RWPE1 (cell line): ENCODE data around the gene ZNF775.

Source experiments
- CTCF ChIA-PET: fragments of 350-600 bp; sonication (Branson Sonifier 250); formaldehyde crosslinking; extraction: SDS; loops from one replicate; lab custom pipeline; 2021; lab: Yijun Ruan, JAX
- POLR2A ChIA-PET: fragments of 400-600 bp; formaldehyde crosslinking; extraction: SDS; loops from one replicate; lab custom pipeline; 2020; ENCODE audit warnings: antibody characterized with exemption; ENCODE audit not compliant: low non-redundant PET; lab: Yijun Ruan, JAX
- DNase-seq: peaks from one replicate; pipeline ENCODE4 v3.0.0; 2012; ENCODE audit warnings: low spot score
- H3K27ac ChIP-seq: fragments of 450-650 bp; 2 replicates; pipeline ENCODE4 v1.5.1; 2017
- TF ChIP-seq, protein P1 (sequence below): fragments of 450-650 bp; conservative IDR thresholded peaks from 2 replicates; pipeline ENCODE4 v1.5.1; 2017; ENCODE audit warnings: low read depth, mild to moderate bottlenecking

The ZNF775 gene

GRCh38 chr7:150432915-150433892 is 54.1 kb downstream of the ZNF775 start:
- ChIA-PET POLR2A (no interaction called here), CTCF (interaction anchor here (0.7 kb wide), 1 partner anchor 840 kb away, joined by 4 read pairs; no protein-coding TSS in a partner anchor)
- no peak overlapping the region for H3K27ac ChIP-seq
- TF ChIP-seq, protein P1, sequence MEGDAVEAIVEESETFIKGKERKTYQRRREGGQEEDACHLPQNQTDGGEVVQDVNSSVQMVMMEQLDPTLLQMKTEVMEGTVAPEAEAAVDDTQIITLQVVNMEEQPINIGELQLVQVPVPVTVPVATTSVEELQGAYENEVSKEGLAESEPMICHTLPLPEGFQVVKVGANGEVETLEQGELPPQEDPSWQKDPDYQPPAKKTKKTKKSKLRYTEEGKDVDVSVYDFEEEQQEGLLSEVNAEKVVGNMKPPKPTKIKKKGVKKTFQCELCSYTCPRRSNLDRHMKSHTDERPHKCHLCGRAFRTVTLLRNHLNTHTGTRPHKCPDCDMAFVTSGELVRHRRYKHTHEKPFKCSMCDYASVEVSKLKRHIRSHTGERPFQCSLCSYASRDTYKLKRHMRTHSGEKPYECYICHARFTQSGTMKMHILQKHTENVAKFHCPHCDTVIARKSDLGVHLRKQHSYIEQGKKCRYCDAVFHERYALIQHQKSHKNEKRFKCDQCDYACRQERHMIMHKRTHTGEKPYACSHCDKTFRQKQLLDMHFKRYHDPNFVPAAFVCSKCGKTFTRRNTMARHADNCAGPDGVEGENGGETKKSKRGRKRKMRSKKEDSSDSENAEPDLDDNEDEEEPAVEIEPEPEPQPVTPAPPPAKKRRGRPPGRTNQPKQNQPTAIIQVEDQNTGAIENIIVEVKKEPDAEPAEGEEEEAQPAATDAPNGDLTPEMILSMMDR, result no peak
- DNase-seq, result no peak

DNA sequence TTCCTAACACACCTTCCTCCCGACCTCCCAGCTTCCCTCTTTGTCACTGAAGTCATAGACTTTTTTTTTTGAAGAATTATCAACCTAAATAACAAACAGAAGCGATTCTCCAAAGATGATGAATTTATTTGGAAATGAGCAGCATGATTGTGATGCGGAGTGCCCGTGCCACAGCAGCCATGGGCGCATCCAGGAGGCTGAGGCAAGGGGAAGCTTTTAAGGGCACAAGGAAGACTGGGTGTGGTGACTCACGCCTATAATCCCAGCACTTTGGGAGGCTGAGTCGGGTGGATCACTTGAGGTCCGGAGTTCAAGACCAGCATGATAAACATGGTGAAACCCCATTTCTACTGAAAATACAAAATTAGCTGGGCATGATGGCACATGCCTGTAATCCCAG is 55.1 kb downstream of the ZNF775 start:
- DNase-seq, result no peak
- ChIA-PET POLR2A (no interaction called here), CTCF (interaction anchor here (0.7 kb wide), 1 partner anchor 841 kb away, joined by 4 read pairs; no protein-coding TSS in a partner anchor)
- TF ChIP-seq, protein P1, result no peak
- H3K27ac ChIP-seq, result no peak overlapping the region

DNA sequence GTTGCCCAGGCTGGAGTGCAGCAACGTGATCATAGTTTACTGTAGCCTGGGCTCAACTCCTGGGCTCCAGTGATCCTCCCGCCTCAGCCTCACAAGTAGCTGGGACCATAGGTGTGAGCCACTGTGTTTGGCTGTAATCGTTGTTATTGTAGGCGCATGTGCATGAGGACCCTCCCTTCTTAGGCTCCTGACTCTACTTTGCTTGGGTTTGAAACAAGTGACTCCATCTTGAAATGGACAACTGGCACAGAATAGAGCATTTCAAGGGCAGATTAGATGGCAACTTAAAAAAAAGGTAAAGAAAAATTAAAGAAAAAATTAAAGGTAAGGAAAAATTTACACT is 55.9 kb downstream of the ZNF775 start:
- no peak overlapping the region for H3K27ac ChIP-seq
- no peak for DNase-seq
- ChIA-PET CTCF (no interaction called here), POLR2A (no interaction called here)
- TF ChIP-seq, protein P1, result no peak

DNA sequence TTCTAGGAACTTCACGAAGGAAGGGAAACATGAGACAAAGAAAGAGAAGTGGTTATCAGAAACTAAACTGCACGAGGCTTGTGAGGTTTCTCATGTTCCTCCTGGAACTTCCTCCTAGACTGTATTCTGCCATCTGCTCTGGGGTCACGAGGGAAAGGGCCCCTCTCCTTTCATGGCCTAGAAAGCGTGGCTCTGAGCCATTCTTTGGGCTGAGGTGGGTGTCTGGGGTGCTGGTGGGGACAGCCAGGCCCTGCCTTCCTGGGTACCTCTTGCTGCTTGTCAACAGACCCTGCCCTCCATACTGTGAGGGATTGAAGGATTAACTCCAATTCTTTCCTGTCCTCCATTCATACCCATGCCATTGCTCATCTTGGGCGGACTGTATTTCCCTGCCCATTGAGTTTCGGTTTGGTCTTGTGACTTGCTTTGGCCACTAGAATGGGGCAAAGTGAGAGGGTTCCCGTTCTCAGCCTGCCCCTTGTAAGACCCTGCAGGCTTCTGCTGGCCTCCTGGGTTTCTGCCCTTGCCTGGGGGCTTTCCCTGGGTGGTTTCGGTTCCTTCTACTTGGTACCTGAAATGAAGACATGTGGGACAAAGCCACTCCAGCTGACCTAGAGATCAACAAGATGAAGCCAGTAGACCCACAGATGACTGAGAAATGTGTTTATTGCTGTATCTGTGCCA is 56.4 kb downstream of the ZNF775 start:
- CTCF ChIA-PET, result no interaction called here
- no peak for DNase-seq
- TF ChIP-seq, protein P1, result no peak
- POLR2A ChIA-PET, result no interaction called here
- H3K27ac ChIP-seq, result no peak overlapping the region

DNA sequence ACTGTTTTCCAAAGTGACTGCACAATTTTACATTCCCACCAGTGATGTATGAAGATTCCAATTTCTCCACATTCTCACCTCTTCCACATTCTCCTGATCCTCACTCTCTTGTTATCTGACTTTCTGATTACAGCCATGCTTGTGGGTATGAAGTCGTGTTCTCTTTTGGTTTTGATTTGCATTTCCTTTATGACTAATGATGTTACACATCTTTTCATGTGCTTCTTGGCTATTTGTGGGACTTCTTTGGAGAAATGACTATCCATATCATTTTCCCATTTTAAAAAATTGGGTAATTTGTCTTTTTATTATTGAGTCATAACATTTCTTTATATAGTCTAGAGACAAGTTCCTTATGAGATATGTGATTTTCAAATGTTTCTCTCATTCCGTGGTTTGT is 60.8 kb downstream of the ZNF775 start:
- CTCF ChIA-PET, result no interaction called here
- DNase-seq, result no peak
- TF ChIP-seq, protein P1, result no peak
- POLR2A ChIA-PET, result no interaction called here
- H3K27ac ChIP-seq, result no peak overlapping the region

DNA sequence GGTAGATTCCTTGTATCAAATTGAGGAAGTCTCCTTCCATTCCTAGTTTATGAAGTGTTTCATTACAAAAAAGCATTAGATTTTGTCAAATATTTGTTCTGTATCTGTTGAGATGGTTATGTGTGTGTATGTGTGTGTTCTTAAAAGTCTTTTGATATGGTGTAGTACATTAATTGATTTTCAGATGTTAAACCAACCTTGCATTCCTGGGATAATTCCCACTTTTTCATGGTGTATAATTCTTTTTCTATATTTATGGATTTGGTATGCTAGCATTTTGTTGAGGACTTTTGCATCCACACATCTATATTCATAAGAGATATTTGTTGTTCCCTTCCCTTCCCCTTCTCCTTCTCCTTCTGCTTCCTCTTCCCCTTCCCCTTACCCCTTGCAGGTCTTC is 62.4 kb downstream of the ZNF775 start:
- ChIA-PET POLR2A (no interaction called here), CTCF (no interaction called here)
- TF ChIP-seq, protein P1, result no peak

More for the DNA sequence above, 62.4 kb downstream of the ZNF775 start:
- no peak for DNase-seq
- no peak overlapping the region for H3K27ac ChIP-seq
